Small intestine (tissue), 7 donors: ENCODE results near the gene ARFGAP1. TPM values are rescaled to one million over a fixed set of nuclear protein-coding genes. Genes with fewer than 3 reads are reported as not detected.

ENCODE experiments used
- DNase-seq, 2 donors: peaks; one replicate each; pipeline versions ENCODE4 v3.0.0 to v3.0.0-alpha.2; 2013
- FAIRE-seq: peaks from 2 replicates; lab custom pipeline; 2012; peaks lifted over from hg19 to GRCh38; lab: Jason Lieb, UNC
- H3K27ac ChIP-seq, 3 donors: one replicate each; pipeline ENCODE4 v1.5.1; 2013; ENCODE audit warnings: low read length in 2 of 3, mild to moderate bottlenecking in 2 of 3, control low read depth in 1 of 3, inconsistent platforms in 1 of 3, low read depth in 1 of 3, moderate library complexity in 1 of 3
- H3K27me3 ChIP-seq, 3 donors: one replicate each; pipeline ENCODE4 v1.6.1; 2013; ENCODE audit warnings: low read length in 3 of 3, inconsistent platforms in 1 of 3; ENCODE audit not compliant: control insufficient read depth in 3 of 3, insufficient read depth in 3 of 3
- H3K36me3 ChIP-seq, 3 donors: one replicate each; pipeline ENCODE4 v1.6.1; 2013; ENCODE audit warnings: low read length in 3 of 3, inconsistent platforms in 1 of 3, low read depth in 1 of 3, mild to moderate bottlenecking in 1 of 3, moderate library complexity in 1 of 3; ENCODE audit not compliant: control insufficient read depth in 3 of 3, insufficient read depth in 2 of 3
- H3K4me1 ChIP-seq, 3 donors: one replicate each; pipeline ENCODE4 v1.6.1; 2013; ENCODE audit warnings: low read length in 2 of 3, inconsistent platforms in 1 of 3, low read depth in 1 of 3, mild to moderate bottlenecking in 1 of 3, moderate library complexity in 1 of 3; ENCODE audit not compliant: control insufficient read depth in 3 of 3, insufficient read depth in 2 of 3
- H3K4me3 ChIP-seq, 3 donors: one replicate each; pipeline ENCODE4 v1.5.1; 2013; ENCODE audit warnings: low read length in 3 of 3, control low read depth in 1 of 3, inconsistent platforms in 1 of 3, low read depth in 1 of 3, mild to moderate bottlenecking in 1 of 3, moderate library complexity in 1 of 3
- H3K9me3 ChIP-seq, 2 donors: one replicate each; pipeline ENCODE4 v1.6.1; 2013; ENCODE audit warnings: low read depth in 1 of 2, low read length in 1 of 2; ENCODE audit not compliant: control insufficient read depth in 2 of 2, insufficient read depth in 1 of 2
- WGBS, 3 donors: extraction: QIAGEN DNeasy Blood & Tissue Kit; methylation state at CpG; one replicate each; pipeline ENCODE4 v1.1.7; 2013; 5-methylcytosine and 5-hydroxymethylcytosine counted together
- polyA plus RNA-seq, 4 donors: library from polyadenylated mRNA; stranded (reverse) in 3 of 4; unstranded in 1 of 4; fragments of 200-250 nt in 3 of 4; fragments of 120-200 nt in 1 of 4; gene quantifications; one replicate each; pipeline versions ENCODE4 v1.2.1 to v1.2.3, GENCODE V29; 2013
- donor health status: healthy with polysubstance abuse.
- donor health status: control.
- donor health status: control.
- donor health status: Bipolar disorder and iron deficiency.
- donor health status: healthy.

ARFGAP1 gene
- polyA plus RNA-seq, 4 donors: 70.9 to 117 (median 80.3) TPM

GRCh38 chr20:63285636-63286615 is 13.3 kb downstream of the ARFGAP1 start:
- no peak overlapping the region for H3K27ac ChIP-seq
- peaks cover 0 to 1% (median 0%) of the 10 kb centered on the region in 3 donors for H3K4me1 ChIP-seq
- DNase-seq: no peak
- H3K36me3 ChIP-seq: peaks cover 4 to 86% (median 9%) of the 10 kb centered on the region in 3 donors
- no peak overlapping the region for H3K4me3 ChIP-seq
- H3K9me3 ChIP-seq: no peaks in the 10 kb centered on the region
- no peaks in the 10 kb centered on the region for H3K27me3 ChIP-seq
- WGBS, 3 donors: 94 to 96% (median 94%) methylated on average over 44 of the region's 44 CpGs
- FAIRE-seq: no peak

GRCh38 chr20:63286781-63287696 is 14.4 kb downstream of the ARFGAP1 start:
- DNase-seq: no peak
- H3K4me3 ChIP-seq: no peak overlapping the region
- no peak overlapping the region for H3K27ac ChIP-seq
- H3K36me3 ChIP-seq: peaks cover 3 to 77% (median 6%) of the 10 kb centered on the region in 3 donors
- FAIRE-seq: no peak
- peaks cover 0 to 3% (median 0%) of the 10 kb centered on the region in 3 donors for H3K27me3 ChIP-seq
- 81 to 83% (median 82%) methylated on average over 23 of the region's 23 CpGs for WGBS, 3 donors
- H3K4me1 ChIP-seq: peaks cover 0 to 4% (median 0%) of the 10 kb centered on the region in 3 donors
- no peaks in the 10 kb centered on the region for H3K9me3 ChIP-seq

GRCh38 chr20:63287697-63288580 is 15.3 kb downstream of the ARFGAP1 start:
- Histone ChIP-seq H3K27me3 (peaks cover 0 to 3% (median 2%) of the 10 kb centered on the region in 3 donors), H3K4me1 (peaks cover 0 to 4% (median 0%) of the 10 kb centered on the region in 3 donors), H3K4me3 (no peak overlapping the region), H3K27ac (no peak overlapping the region), H3K36me3 (peaks cover 3 to 69% (median 4%) of the 10 kb centered on the region in 3 donors), H3K9me3 (no peaks in the 10 kb centered on the region)
- WGBS, 3 donors: 92 to 93% (median 92%) methylated on average over 51 to 55 of the region's 55 CpGs
- no peak for FAIRE-seq
- DNase-seq: no peak

GRCh38 chr20:63288581-63289251 is 16.1 kb downstream of the ARFGAP1 start:
- Histone ChIP-seq H3K4me3 (no peak overlapping the region), H3K9me3 (no peaks in the 10 kb centered on the region), H3K36me3 (peaks cover 0 to 61% (median under 1%) of the 10 kb centered on the region in 3 donors), H3K4me1 (peaks cover 0 to 4% (median 0%) of the 10 kb centered on the region in 3 donors), H3K27ac (no peak overlapping the region), H3K27me3 (peaks cover 0 to 3% (median 2%) of the 10 kb centered on the region in 3 donors)
- WGBS, 3 donors: 64 to 85% (median 75%) methylated on average over 28 of the region's 28 CpGs
- DNase-seq (peak in 1 of 2 donors; percentile 8), FAIRE-seq (no peak)

GRCh38 chr20:63289311-63290135 is 16.9 kb downstream of the ARFGAP1 start:
- Histone ChIP-seq H3K27me3 (peaks cover 0 to 3% (median 2%) of the 10 kb centered on the region in 3 donors), H3K27ac (no peak overlapping the region), H3K4me3 (no peak overlapping the region), H3K4me1 (peaks cover 0 to 4% (median 0%) of the 10 kb centered on the region in 3 donors), H3K36me3 (peaks cover 0 to 53% (median 0%) of the 10 kb centered on the region in 3 donors), H3K9me3 (no peaks in the 10 kb centered on the region)
- no peak for DNase-seq
- FAIRE-seq: no peak
- WGBS, 3 donors: 68 to 87% (median 79%) methylated on average over 23 to 25 of the region's 25 CpGs

GRCh38 chr20:63290136-63290676 is 17.6 kb downstream of the ARFGAP1 start:
- peaks cover 0 to 4% (median 0%) of the 10 kb centered on the region in 3 donors for H3K4me1 ChIP-seq
- 83 to 85% (median 85%) methylated on average over 17 of the region's 17 CpGs for WGBS, 3 donors
- H3K27me3 ChIP-seq: peaks cover 0 to 8% (median 3%) of the 10 kb centered on the region in 3 donors
- H3K27ac ChIP-seq: no peak overlapping the region
- DNase-seq: no peak
- H3K9me3 ChIP-seq: no peaks in the 10 kb centered on the region
- no peak overlapping the region for H3K4me3 ChIP-seq
- H3K36me3 ChIP-seq: peaks cover 0 to 46% (median 0%) of the 10 kb centered on the region in 3 donors
- FAIRE-seq: no peak
